Measurements from ENCODE around the gene NNAT.
"Not testable (repeated sequence)": the region's sequence is repeated elsewhere in the genome, so short reads cannot be mapped to it uniquely, and the experiment has no call there.

NNAT gene
- long read RNA-seq, donor 1, transcript NNAT-202 (2 exons, 1,222 nt) = major isoform, 60 of 126 reads
- long read RNA-seq, donor 1, transcript NNAT-201 (3 exons, 1,297 nt) = minor isoform, 55 of 126 reads
- long read RNA-seq, donor 1, partial matches to known transcripts = 6 of 126 reads
- long read RNA-seq, donor 1, other reads (novel, unspliced or antisense) = 0 of 126 reads
- long read RNA-seq, donor 2, transcript NNAT-202 (2 exons, 1,222 nt) = major isoform, 20 of 36 reads
- long read RNA-seq, donor 2, transcript NNAT-201 (3 exons, 1,297 nt) = minor isoform, 15 of 36 reads
- long read RNA-seq, donor 2, partial matches to known transcripts = 0 of 36 reads
- long read RNA-seq, donor 2, other reads (novel, unspliced or antisense) = 0 of 36 reads
- long read RNA-seq, donor 3, transcript NNAT-201 (3 exons, 1,297 nt) = major isoform, 14 of 31 reads
- long read RNA-seq, donor 3, transcript NNAT-202 (2 exons, 1,222 nt) = minor isoform, 11 of 31 reads
- long read RNA-seq, donor 3, partial matches to known transcripts = 5 of 31 reads
- long read RNA-seq, donor 3, other reads (novel, unspliced or antisense) = 0 of 31 reads
- long read RNA-seq, donor 4, transcript NNAT-202 (2 exons, 1,222 nt) = minor isoform, 23 of 94 reads
- long read RNA-seq, donor 4, transcript NNAT-201 (3 exons, 1,297 nt) = major isoform, 28 of 94 reads
- long read RNA-seq, donor 4, partial matches to known transcripts = 43 of 94 reads
- long read RNA-seq, donor 4, other reads (novel, unspliced or antisense) = 0 of 94 reads
- long read RNA-seq, donor 5, transcript NNAT-202 (2 exons, 1,222 nt) = major isoform, 37 of 118 reads
- long read RNA-seq, donor 5, transcript NNAT-201 (3 exons, 1,297 nt) = minor isoform, 27 of 118 reads
- long read RNA-seq, donor 5, partial matches to known transcripts = 0 of 118 reads
- long read RNA-seq, donor 5, other reads (novel, unspliced or antisense) = 50 of 118 reads
- long read RNA-seq, donor 6, transcript NNAT-202 (2 exons, 1,222 nt) = minor isoform, 8 of 112 reads
- long read RNA-seq, donor 6, transcript NNAT-201 (3 exons, 1,297 nt) = major isoform, 13 of 112 reads
- long read RNA-seq, donor 6, partial matches to known transcripts = 89 of 112 reads
- long read RNA-seq, donor 6, other reads (novel, unspliced or antisense) = 0 of 112 reads
- long read RNA-seq, donor 7, transcript NNAT-201 (3 exons, 1,297 nt) = minor isoform, 39 of 176 reads
- long read RNA-seq, donor 7, transcript NNAT-202 (2 exons, 1,222 nt) = major isoform, 46 of 176 reads
- long read RNA-seq, donor 7, partial matches to known transcripts = 8 of 176 reads
- long read RNA-seq, donor 7, other reads (novel, unspliced or antisense) = 83 of 176 reads
- long read RNA-seq, donor 8, transcript NNAT-201 (3 exons, 1,297 nt) = minor isoform, 22 of 93 reads
- long read RNA-seq, donor 8, transcript NNAT-202 (2 exons, 1,222 nt) = major isoform, 31 of 93 reads
- long read RNA-seq, donor 8, partial matches to known transcripts = 38 of 93 reads
- long read RNA-seq, donor 8, other reads (novel, unspliced or antisense) = 0 of 93 reads

GRCh38 chr20:37521061-37521771 is at the start of gene NNAT:
TSS of gene NNAT (plus strand) at chr20:37521250. CDS start at chr20:37521332, 82 bp downstream.
- DNase-seq = peak; percentile 68

GRCh38 chr20:37471741-37472235 is 49.3 kb upstream of the NNAT start:
- DNase-seq = no peak

GRCh38 chr20:37472435-37472834 is 48.6 kb upstream of the NNAT start:
- not testable (repeated sequence) for DNase-seq

GRCh38 chr20:37473249-37474000 is 47.6 kb upstream of the NNAT start:
- no peak for DNase-seq

- no peak for DNase-seq
Observed at GRCh38 chr20:37474386-37474785, 46.7 kb upstream of the NNAT start.

GRCh38 chr20:37475252-37475651 is 45.8 kb upstream of the NNAT start:
- peak; percentile 20 for DNase-seq

- no peak for DNase-seq
Observed at GRCh38 chr20:37477041-37477440, 44.0 kb upstream of the NNAT start.

GRCh38 chr20:37479266-37479665 is 41.8 kb upstream of the NNAT start:
- DNase-seq = no peak

- no peak for DNase-seq
Observed at GRCh38 chr20:37479925-37480691, 40.9 kb upstream of the NNAT start.

- no peak for DNase-seq
Observed at GRCh38 chr20:37480919-37481318, 40.1 kb upstream of the NNAT start.

GRCh38 chr20:37481610-37482009 is 39.4 kb upstream of the NNAT start:
- no peak for DNase-seq

GRCh38 chr20:37484331-37484730 is 36.7 kb upstream of the NNAT start:
- DNase-seq = no peak

GRCh38 chr20:37486209-37486608 is 34.8 kb upstream of the NNAT start:
- not testable (repeated sequence) for DNase-seq

- no peak for DNase-seq
Observed at GRCh38 chr20:37490663-37491350, 30.2 kb upstream of the NNAT start.

GRCh38 chr20:37492096-37492625 is 28.9 kb upstream of the NNAT start:
- DNase-seq = no peak

- no peak for DNase-seq
Observed at GRCh38 chr20:37492945-37493344, 28.1 kb upstream of the NNAT start.

- DNase-seq = no peak
Observed at GRCh38 chr20:37494301-37494700, 26.7 kb upstream of the NNAT start.

- DNase-seq = no peak
Observed at GRCh38 chr20:37494796-37495195, 26.3 kb upstream of the NNAT start.
